WTC11 (cell line): ENCODE data around the gene CCDC141. TPM values are rescaled to one million over a fixed set of nuclear protein-coding genes. Genes with fewer than 3 reads are reported as not detected.
A peak's percentile ranks its signal among the peaks of the same experiment; 100 is the strongest.

Experiments used
- ATAC-seq: fragments of 200-7000 bp; cut with Tn5 transposase; 2 replicates; pipeline ENCODE4 v1.10.0; 2021; ENCODE audit warnings: mild to moderate bottlenecking, moderate library complexity
- Bru-seq: library from RNA; stranded (reverse); fragments of 400-500 nt; gene quantifications from one replicate; lab custom pipeline; 2021; lab: Mats Ljungman, UMichigan
- CTCF ChIA-PET: fragments of 300-600 bp; sonication (Branson Sonifier 250); formaldehyde crosslinking; loops from one replicate; lab custom pipeline; 2021; ENCODE audit warnings: antibody characterized with exemption; lab: Charles Lee
- POLR2A ChIA-PET: fragments of 350-600 bp; sonication (Branson Sonifier 250); formaldehyde crosslinking; loops from one replicate; lab custom pipeline; 2021; ENCODE audit warnings: antibody characterized with exemption; lab: Charles Lee
- DNase-seq: peaks from one replicate; pipeline ENCODE4 v3.0.0; 2021; ENCODE audit warnings: low spot score
- H3K27ac Mint-ChIP-seq: 2 replicates; pipeline ENCODE4 v1.8.0; 2021; ENCODE audit warnings: mixed read lengths
- H3K27me3 Mint-ChIP-seq: 2 replicates; pipeline ENCODE4 v1.8.0; 2021; ENCODE audit warnings: low read depth, mild to moderate bottlenecking, moderate library complexity, mixed read lengths
- H3K36me3 Mint-ChIP-seq: 2 replicates; pipeline ENCODE4 v1.8.0; 2021; ENCODE audit warnings: mixed read lengths
- H3K4me1 Mint-ChIP-seq: 2 replicates; pipeline ENCODE4 v1.8.0; 2022; ENCODE audit warnings: mixed read lengths
- H3K4me3 Mint-ChIP-seq: 2 replicates; pipeline ENCODE4 v1.8.0; 2021; ENCODE audit warnings: mild to moderate bottlenecking, moderate library complexity, mixed read lengths
- H3K9me3 Mint-ChIP-seq: 2 replicates; pipeline ENCODE4 v1.8.0; 2021; ENCODE audit warnings: mixed read lengths
- AR ChIP-seq: fragments of 250-450 bp; sonication (Bioruptor Pico); IDR thresholded peaks from 2 replicates; pipeline ENCODE4 v1.9.0; 2021; ENCODE audit warnings: mild to moderate bottlenecking
- ARID4B ChIP-seq: sonication (generic); formaldehyde crosslinking; IDR thresholded peaks from 2 replicates; pipeline ENCODE4 v1.8.0; 2023; ENCODE audit warnings: missing genetic modification reagents, mild to moderate bottlenecking, borderline replicate concordance
- ATF3 ChIP-seq: sonication (generic); formaldehyde crosslinking; conservative IDR thresholded peaks from 2 replicates; pipeline ENCODE4 v1.8.1; 2022; ENCODE audit warnings: mild to moderate bottlenecking, missing genetic modification reagents
- CREB1 ChIP-seq: sonication (generic); formaldehyde crosslinking; IDR thresholded peaks from 2 replicates; pipeline ENCODE4 v1.8.0; 2023; ENCODE audit warnings: mild to moderate bottlenecking, missing genetic modification reagents
- ELF4 ChIP-seq: sonication (generic); formaldehyde crosslinking; IDR thresholded peaks from 2 replicates; pipeline ENCODE4 v1.8.1; 2022; ENCODE audit warnings: low read depth, mild to moderate bottlenecking, moderate library complexity, missing genetic modification reagents
- ETV6 ChIP-seq: sonication (generic); formaldehyde crosslinking; IDR thresholded peaks from 2 replicates; pipeline ENCODE4 v1.8.1; 2022; ENCODE audit warnings: mild to moderate bottlenecking, missing genetic modification reagents
- FOXK1 ChIP-seq: sonication (generic); formaldehyde crosslinking; IDR thresholded peaks from 2 replicates; pipeline ENCODE4 v1.8.0; 2022; ENCODE audit warnings: mild to moderate bottlenecking, moderate library complexity, missing genetic modification reagents
- FOXP1 ChIP-seq: sonication (generic); formaldehyde crosslinking; IDR thresholded peaks from 2 replicates; pipeline ENCODE4 v1.8.0; 2022; ENCODE audit warnings: missing genetic modification reagents, mild to moderate bottlenecking, moderate library complexity, borderline replicate concordance
- GRHL2 ChIP-seq: fragments of 250-450 bp; sonication (Bioruptor Pico); IDR thresholded peaks from 2 replicates; pipeline ENCODE4 v1.8.0; 2022; ENCODE audit warnings: mild to moderate bottlenecking, moderate library complexity; ENCODE audit not compliant: insufficient replicate concordance, severe bottlenecking
- JUN ChIP-seq: sonication (generic); formaldehyde crosslinking; IDR thresholded peaks from 2 replicates; pipeline ENCODE4 v1.8.0; 2023; ENCODE audit warnings: mild to moderate bottlenecking, missing genetic modification reagents
- MAX ChIP-seq: sonication (generic); formaldehyde crosslinking; IDR thresholded peaks from 2 replicates; pipeline ENCODE4 v1.8.0; 2022; ENCODE audit warnings: mild to moderate bottlenecking, missing genetic modification reagents
- MLX ChIP-seq: sonication (generic); formaldehyde crosslinking; IDR thresholded peaks from 2 replicates; pipeline ENCODE4 v1.8.1; 2023; ENCODE audit warnings: mild to moderate bottlenecking, missing genetic modification reagents, moderate library complexity
- MXD4 ChIP-seq: fragments of 250-450 bp; sonication (Bioruptor Pico); IDR thresholded peaks from 2 replicates; pipeline ENCODE4 v1.8.0; 2021; ENCODE audit warnings: mild to moderate bottlenecking, moderate library complexity, borderline replicate concordance
- NR1H2 ChIP-seq: sonication (generic); formaldehyde crosslinking; IDR thresholded peaks from 2 replicates; pipeline ENCODE4 v1.9.0; 2021; ENCODE audit warnings: mild to moderate bottlenecking, moderate library complexity, missing genetic modification reagents
- NR3C1 ChIP-seq: sonication (generic); formaldehyde crosslinking; conservative IDR thresholded peaks from 2 replicates; pipeline ENCODE4 v1.8.1; 2023; ENCODE audit warnings: low read depth, mild to moderate bottlenecking, missing genetic modification reagents
- PREB ChIP-seq: sonication (generic); formaldehyde crosslinking; IDR thresholded peaks from 2 replicates; pipeline ENCODE4 v1.8.1; 2022; ENCODE audit warnings: mild to moderate bottlenecking, missing genetic modification reagents, moderate library complexity, borderline replicate concordance
- ZNF138 ChIP-seq: sonication (generic); formaldehyde crosslinking; conservative IDR thresholded peaks from 2 replicates; pipeline ENCODE4 v1.8.1; 2022; ENCODE audit warnings: mild to moderate bottlenecking, moderate library complexity, missing genetic modification reagents
- ZNF396 ChIP-seq: fragments of 250-450 bp; sonication (Bioruptor Pico); IDR thresholded peaks from 2 replicates; pipeline ENCODE4 v1.8.0; 2021; ENCODE audit warnings: mild to moderate bottlenecking, moderate library complexity, borderline replicate concordance
- ZNF425 ChIP-seq: fragments of 250-450 bp; sonication (Bioruptor Pico); conservative IDR thresholded peaks from 2 replicates; pipeline ENCODE4 v1.9.0; 2021; ENCODE audit warnings: mild to moderate bottlenecking
- long read RNA-seq, 3 experiments: library from RNA in 1 of 3; library from capped mRNA in 1 of 3; library from polyadenylated mRNA in 1 of 3; unstranded in 2 of 3; stranded (forward) in 1 of 3; transcript quantifications; one replicate each; pipeline ENCODE4 v2.0.0, GENCODE V29; 2021
- total RNA-seq: library from RNA; stranded (reverse); gene quantifications from 3 replicates; pipeline ENCODE4 v1.2.3, GENCODE V29; 2021

The CCDC141 gene
- 8.5 to 10.2 TPM (median 8.8 TPM) in 3 replicates for total RNA-seq
- Bru-seq, nascent RNA: percentile 67 among the genes with signal in this experiment
- long read RNA-seq, experiment 1, partial matches to known transcripts: 7 of 15 reads
- long read RNA-seq, experiment 1, other reads (novel, unspliced or antisense): 8 of 15 reads
- long read RNA-seq, experiment 2, partial matches to known transcripts: 0 of 3 reads
- long read RNA-seq, experiment 2, other reads (novel, unspliced or antisense): 3 of 3 reads
- long read RNA-seq, experiment 3, partial matches to known transcripts: 0 of 2 reads
- long read RNA-seq, experiment 3, other reads (novel, unspliced or antisense): 2 of 2 reads

- Mint-ChIP-seq H3K9me3 (peaks cover 7% of the 10 kb centered on the region), H3K4me1 (no peaks in the 10 kb centered on the region; the same call in 1 of the 2 replicates), H3K27me3 (no peaks in the 10 kb centered on the region), H3K36me3 (peaks cover 22% of the 10 kb centered on the region), H3K27ac (peak within 1 kb of the TSS; percentile 75), H3K4me3 (peak within 1 kb of the TSS; percentile 62; the same call in 1 of the 2 replicates)
- POLR2A ChIA-PET: no interaction called here
- ATAC-seq: no peak; the same call in 1 of the 2 replicates
- CTCF ChIA-PET: interaction anchor here (0.6 to 1.3 kb wide), 2 partner anchors 80 to 158 kb away, joined by 3 read pairs; no protein-coding TSS in a partner anchor
- no peak for DNase-seq
- no peak for TF ChIP-seq ELF4 (CRISPR knock-in tag)
- no peak for TF ChIP-seq MAX (CRISPR knock-in tag)
- no peak for TF ChIP-seq ETV6 (CRISPR knock-in tag)
- TF ChIP-seq CREB1: no peak
- no peak for TF ChIP-seq MLX (CRISPR knock-in tag)
- no peak for TF ChIP-seq MXD4 (CRISPR knock-in tag)
- TF ChIP-seq ARID4B (CRISPR knock-in tag): no peak
- no peak for TF ChIP-seq JUN (CRISPR knock-in tag)
- no peak for TF ChIP-seq PREB (CRISPR knock-in tag)
- TF ChIP-seq GRHL2: no peak
- TF ChIP-seq NR3C1 (CRISPR knock-in tag): no peak
- no peak for TF ChIP-seq AR (CRISPR knock-in tag)
Measured at GRCh38 chr2:179049546-179050311, at the start of gene CCDC141. Gene CCDC141, minus strand, starts transcription at chr2:179050137. Its CDS starts 196 bp downstream, at chr2:179049941.

- ATAC-seq: no peak
- TF ChIP-seq ZNF138 (CRISPR knock-in tag) (no peak), ZNF425 (CRISPR knock-in tag) (no peak), FOXP1 (CRISPR knock-in tag) (no peak), NR1H2 (CRISPR knock-in tag) (no peak), ZNF396 (CRISPR knock-in tag) (no peak), ATF3 (no peak), FOXK1 (CRISPR knock-in tag) (no peak)
Measured at GRCh38 chr2:179098080-179098689, 48.2 kb upstream of the CCDC141 start.

More at GRCh38 chr2:179098080-179098689, 48.2 kb upstream of the CCDC141 start:
- peaks cover 15% of the 10 kb centered on the region for H3K36me3 Mint-ChIP-seq
- peaks cover 17% of the 10 kb centered on the region for H3K9me3 Mint-ChIP-seq
- POLR2A ChIA-PET: no interaction called here
- H3K27ac Mint-ChIP-seq: no peak overlapping the region
- no peaks in the 10 kb centered on the region for H3K27me3 Mint-ChIP-seq
- DNase-seq: no peak
- no peak overlapping the region for H3K4me3 Mint-ChIP-seq
- CTCF ChIA-PET: no interaction called here
- H3K4me1 Mint-ChIP-seq: no peaks in the 10 kb centered on the region
